Activated naive CD4-positive, alpha-beta T cell treated with anti-CD3 and anti-CD28 coated beads for 36 hours (primary cell): Measurements from ENCODE around the gene SPTBN4. TPM values are rescaled to one million over a fixed set of nuclear protein-coding genes. Genes with fewer than 3 reads are reported as not detected.
"Not testable (repeated sequence)": the region's sequence is repeated elsewhere in the genome, so short reads cannot be mapped to it uniquely, and the experiment has no call there.

Experiments used
- CTCF ChIA-PET: fragments of 350-600 bp; sonication (Branson Sonifier 250); formaldehyde crosslinking; loops from one replicate; lab custom pipeline; 2021; ENCODE audit warnings: antibody characterized with exemption; lab: Charles Lee
- DNase-seq: peaks from one replicate; pipeline ENCODE4 v3.0.0-alpha.2; 2020
- H3K27ac Mint-ChIP-seq: one replicate; pipeline ENCODE4 v1.8.0; 2021; ENCODE audit warnings: mild to moderate bottlenecking, mixed read lengths
- H3K27me3 Mint-ChIP-seq: one replicate; pipeline ENCODE4 v1.8.0; 2021; ENCODE audit warnings: low read depth, mixed read lengths
- H3K36me3 Mint-ChIP-seq: one replicate; pipeline ENCODE4 v1.8.0; 2021; ENCODE audit warnings: low read depth, mixed read lengths
- H3K4me1 Mint-ChIP-seq: one replicate; pipeline ENCODE4 v1.8.0; 2021; ENCODE audit warnings: low read depth, mixed read lengths
- H3K4me3 Mint-ChIP-seq: one replicate; pipeline ENCODE4 v1.8.0; 2021; ENCODE audit warnings: mild to moderate bottlenecking, moderate library complexity, mixed read lengths
- H3K9me3 Mint-ChIP-seq: one replicate; pipeline ENCODE4 v1.8.0; 2021; ENCODE audit warnings: mixed read lengths
- intact Hi-C: fragments of 100-400 bp; cut with micrococcal nuclease; formaldehyde crosslinking; loops from one replicate; pipeline ENCODE4 v1.15.1; 2023
- total RNA-seq, 2 experiments: library from RNA; stranded (reverse); gene quantifications; one replicate each; pipeline ENCODE4 v1.2.3, GENCODE V29; 2021

SPTBN4 gene
- total RNA-seq, 2 experiments from 2014 or later = 0.91 to 1.1 TPM

- H3K27ac Mint-ChIP-seq = no peak overlapping the region
- no peak overlapping the region for H3K4me3 Mint-ChIP-seq
- H3K9me3 Mint-ChIP-seq = no peaks in the 10 kb centered on the region
- H3K27me3 Mint-ChIP-seq = peaks cover 13% of the 10 kb centered on the region
- no peak for DNase-seq
- peaks cover 10% of the 10 kb centered on the region for H3K4me1 Mint-ChIP-seq
- CTCF ChIA-PET = interaction anchor here (0.7 to 1.3 kb wide), 6 partner anchors 72 to 905 kb away, joined by 3 to 4 read pairs (median 3); partner anchors contain the start of gene LTBP4
- intact Hi-C loops = loop anchor here (1.0 to 10.0 kb wide), 5 partner anchors 42 to 384 kb away; partner anchors contain the start of gene BLVRB
- no peaks in the 10 kb centered on the region for H3K36me3 Mint-ChIP-seq
These were observed 61.8 kb downstream of the SPTBN4 start for GRCh38 chr19:40528533-40529092.

- Mint-ChIP-seq H3K4me1 (peaks cover 10% of the 10 kb centered on the region), H3K27me3 (peaks cover 13% of the 10 kb centered on the region), H3K4me3 (peak overlapping the region; percentile 43), H3K36me3 (no peaks in the 10 kb centered on the region), H3K27ac (no peak overlapping the region), H3K9me3 (peaks cover 2% of the 10 kb centered on the region)
- DNase-seq = peak; percentile 92
- CTCF ChIA-PET = interaction anchor here (0.7 to 1.3 kb wide), 7 partner anchors 66 to 904 kb away, joined by 3 to 4 read pairs (median 3); partner anchors contain the start of gene LTBP4
- intact Hi-C loops = loop anchor here (1.0 to 10.0 kb wide), 5 partner anchors 41 to 385 kb away; partner anchors contain the start of gene BLVRB
These were observed 62.5 kb downstream of the SPTBN4 start for GRCh38 chr19:40529093-40529954.

- intact Hi-C loops = no loop called here
- Mint-ChIP-seq H3K27me3 (peaks cover 13% of the 10 kb centered on the region), H3K27ac (no peak overlapping the region), H3K9me3 (peaks cover 2% of the 10 kb centered on the region), H3K4me1 (peaks cover 10% of the 10 kb centered on the region), H3K4me3 (peak overlapping the region; percentile 43), H3K36me3 (no peaks in the 10 kb centered on the region)
- DNase-seq = peak; percentile 23
- CTCF ChIA-PET = interaction anchor here (1.0 kb wide), 1 partner anchor 65 kb away, joined by 3 read pairs; no protein-coding TSS in a partner anchor
These were observed 63.5 kb downstream of the SPTBN4 start for GRCh38 chr19:40530091-40530901.

- Mint-ChIP-seq H3K4me3 (no peak overlapping the region), H3K36me3 (no peaks in the 10 kb centered on the region), H3K9me3 (peaks cover 2% of the 10 kb centered on the region), H3K27ac (no peak overlapping the region), H3K4me1 (peaks cover 10% of the 10 kb centered on the region), H3K27me3 (peaks cover 13% of the 10 kb centered on the region)
- CTCF ChIA-PET = interaction anchor here (4.7 kb wide), 1 partner anchor 101 kb away, joined by 24 read pairs; no protein-coding TSS in a partner anchor
- no peak for DNase-seq
- intact Hi-C loops = no loop called here
These were observed 66.7 kb downstream of the SPTBN4 start for GRCh38 chr19:40533508-40533907.

GRCh38 chr19:40534148-40534547 lies 67.3 kb downstream of the SPTBN4 start:
- Mint-ChIP-seq H3K27ac (no peak overlapping the region), H3K36me3 (no peaks in the 10 kb centered on the region), H3K27me3 (peaks cover 13% of the 10 kb centered on the region), H3K9me3 (peaks cover 2% of the 10 kb centered on the region), H3K4me1 (peaks cover 10% of the 10 kb centered on the region), H3K4me3 (no peak overlapping the region)
- no peak for DNase-seq
- intact Hi-C loops = no loop called here
- CTCF ChIA-PET = interaction anchor here (4.7 kb wide), 1 partner anchor 100 kb away, joined by 24 read pairs; no protein-coding TSS in a partner anchor

GRCh38 chr19:40539070-40539469 lies 72.3 kb downstream of the SPTBN4 start:
- no peaks in the 10 kb centered on the region for H3K4me1 Mint-ChIP-seq
- DNase-seq = no peak
- no peak overlapping the region for H3K27ac Mint-ChIP-seq
- H3K9me3 Mint-ChIP-seq = peaks cover 2% of the 10 kb centered on the region
- no peak overlapping the region for H3K4me3 Mint-ChIP-seq
- intact Hi-C loops = no loop called here
- CTCF ChIA-PET = interaction anchor here (2.5 to 2.9 kb wide), 2 partner anchors 60 to 96 kb away, joined by 11 to 18 read pairs; partner anchors contain the start of gene LTBP4
- H3K27me3 Mint-ChIP-seq = no peaks in the 10 kb centered on the region
- no peaks in the 10 kb centered on the region for H3K36me3 Mint-ChIP-seq

GRCh38 chr19:40542202-40542859 lies 75.5 kb downstream of the SPTBN4 start:
- DNase-seq = no peak
- Mint-ChIP-seq H3K36me3 (no peaks in the 10 kb centered on the region), H3K9me3 (peaks cover 3% of the 10 kb centered on the region), H3K4me3 (no peak overlapping the region), H3K27me3 (peaks cover 6% of the 10 kb centered on the region), H3K4me1 (no peaks in the 10 kb centered on the region), H3K27ac (no peak overlapping the region)
- intact Hi-C loops = no loop called here
- CTCF ChIA-PET = no interaction called here

GRCh38 chr19:40543029-40543597 lies 76.3 kb downstream of the SPTBN4 start:
- CTCF ChIA-PET = interaction anchor here (1.0 kb wide), 1 partner anchor 56 kb away, joined by 4 read pairs; no protein-coding TSS in a partner anchor
- Mint-ChIP-seq H3K27ac (no peak overlapping the region), H3K9me3 (peaks cover 3% of the 10 kb centered on the region), H3K36me3 (no peaks in the 10 kb centered on the region), H3K4me3 (no peak overlapping the region), H3K27me3 (peaks cover 8% of the 10 kb centered on the region), H3K4me1 (no peaks in the 10 kb centered on the region)
- intact Hi-C loops = no loop called here
- DNase-seq = no peak

GRCh38 chr19:40546153-40546841 lies 79.5 kb downstream of the SPTBN4 start:
- H3K9me3 Mint-ChIP-seq, H3K4me3 Mint-ChIP-seq, H3K27ac Mint-ChIP-seq, H3K4me1 Mint-ChIP-seq, H3K36me3 Mint-ChIP-seq, DNase-seq, intact Hi-C loops: not testable (repeated sequence)
- H3K27me3 Mint-ChIP-seq = peaks cover 23% of the 10 kb centered on the region
- CTCF ChIA-PET = interaction anchor here (0.6 to 3.1 kb wide), 4 partner anchors 17 to 205 kb away, joined by 4 to 21 read pairs (median 6); no protein-coding TSS in a partner anchor

- CTCF ChIA-PET = interaction anchor here (3.1 to 4.2 kb wide), 2 partner anchors 52 to 88 kb away, joined by 21 to 23 read pairs; no protein-coding TSS in a partner anchor
- DNase-seq, H3K4me3 Mint-ChIP-seq, H3K4me1 Mint-ChIP-seq, H3K27ac Mint-ChIP-seq, intact Hi-C loops, H3K36me3 Mint-ChIP-seq, H3K9me3 Mint-ChIP-seq: not testable (repeated sequence)
- H3K27me3 Mint-ChIP-seq = peaks cover 25% of the 10 kb centered on the region
These were observed 80.4 kb downstream of the SPTBN4 start for GRCh38 chr19:40547190-40547589.
